Right lobe of liver (tissue), 6 donors: Measurements from ENCODE around the gene AGAP2. TPM values are rescaled to one million over a fixed set of nuclear protein-coding genes. Genes with fewer than 3 reads are reported as not detected.

Experiments
- ATAC-seq, 4 donors: fragments of 200-7000 bp; cut with Tn5 transposase; one replicate each; pipeline ENCODE4 v1.9.1; 2020; ENCODE audit warnings: mild to moderate bottlenecking in 4 of 4, moderate library complexity in 4 of 4
- DNase-seq, 3 donors: peaks; one replicate each; pipeline ENCODE4 v3.0.0-alpha.2; 2020
- H3K27ac ChIP-seq, 3 donors: fragments of 200-600 bp; one replicate each; pipeline ENCODE4 v1.8.0; 2022
- H3K27me3 ChIP-seq, 2 donors: fragments of 200-600 bp; one replicate each; pipeline ENCODE4 v1.8.0; 2022
- H3K36me3 ChIP-seq, 4 donors: fragments of 200-600 bp; sonication (generic) in 1 of 4; one replicate each; pipeline versions ENCODE4 v1.5.1 to v1.8.0; 2017 to 2022; ENCODE audit warnings: control low read depth in 1 of 4
- H3K4me1 ChIP-seq, 4 donors: fragments of 200-600 bp; sonication (generic) in 1 of 4; one replicate each; pipeline versions ENCODE4 v1.5.1 to v1.8.0; 2017 to 2022; ENCODE audit warnings: control low read depth in 1 of 4
- H3K4me3 ChIP-seq, 3 donors: fragments of 200-600 bp; one replicate each; pipeline ENCODE4 v1.8.0; 2022
- H3K9me3 ChIP-seq, 4 donors: fragments of 200-600 bp; sonication (generic) in 1 of 4; one replicate each; pipeline versions ENCODE4 v1.5.1 to v1.8.0; 2017 to 2022; ENCODE audit warnings: control low read depth in 1 of 4
- POLR2A ChIP-seq: fragments of 450-650 bp; IDR thresholded peaks from one replicate; pipeline ENCODE4 v1.6.1; 2017; ENCODE audit warnings: antibody characterized with exemption, mild to moderate bottlenecking
- WGBS: methylation state at CpG from one replicate; pipeline ENCODE4 v1.1.6; 2018; ENCODE audit warnings: low coverage, low lambda C conversion rate; ENCODE audit not compliant: insufficient coverage; ENCODE audit errors: missing lambda C conversion rate; 5-methylcytosine and 5-hydroxymethylcytosine counted together
- intact Hi-C, 2 donors: fragments of 100-400 bp; cut with DNase I; formaldehyde crosslinking; loops; one replicate each; pipeline versions ENCODE4 v1.11.2 to v1.14.1; 2022
- total RNA-seq, 6 experiments: library from RNA; depleted of rRNA in 2 of 6; stranded (reverse); fragments of >200 nt in 2 of 6; fragmentation: NEBNext Ultra II Directional in 3 of 6; extraction: Animal tissue kit (Norgen Biotek cat#: 25700) in 3 of 6; gene quantifications; one replicate each; pipeline versions ENCODE4 v1.1.0 to v1.2.4, GENCODE V29; 2016 to 2023
- TF ChIP-seq, protein P1 (sequence below), 4 donors: fragments of 200-600 bp in 3 of 4; fragments of 450-650 bp in 1 of 4; IDR thresholded peaks; one replicate each; pipeline versions ENCODE4 v1.5.1 to v1.8.0; 2016 to 2022; ENCODE audit warnings: antibody characterized with exemption in 4 of 4, mild to moderate bottlenecking in 2 of 4
- donor health status: DM: no; HTN: yes; CAD: no.
- donor health status: DM: no; HTN: no; CAD: no.
- donor health status: DM: no; HTN: no; CAD: no.
- donor health status: DM: no; HTN: yes; CAD: no.
- donor health status: DM: no; HTN: yes; CAD: no.

AGAP2 gene
- total RNA-seq, 6 experiments from 2014 or later: 0.26 to 0.87 (median 0.57) TPM

DNA sequence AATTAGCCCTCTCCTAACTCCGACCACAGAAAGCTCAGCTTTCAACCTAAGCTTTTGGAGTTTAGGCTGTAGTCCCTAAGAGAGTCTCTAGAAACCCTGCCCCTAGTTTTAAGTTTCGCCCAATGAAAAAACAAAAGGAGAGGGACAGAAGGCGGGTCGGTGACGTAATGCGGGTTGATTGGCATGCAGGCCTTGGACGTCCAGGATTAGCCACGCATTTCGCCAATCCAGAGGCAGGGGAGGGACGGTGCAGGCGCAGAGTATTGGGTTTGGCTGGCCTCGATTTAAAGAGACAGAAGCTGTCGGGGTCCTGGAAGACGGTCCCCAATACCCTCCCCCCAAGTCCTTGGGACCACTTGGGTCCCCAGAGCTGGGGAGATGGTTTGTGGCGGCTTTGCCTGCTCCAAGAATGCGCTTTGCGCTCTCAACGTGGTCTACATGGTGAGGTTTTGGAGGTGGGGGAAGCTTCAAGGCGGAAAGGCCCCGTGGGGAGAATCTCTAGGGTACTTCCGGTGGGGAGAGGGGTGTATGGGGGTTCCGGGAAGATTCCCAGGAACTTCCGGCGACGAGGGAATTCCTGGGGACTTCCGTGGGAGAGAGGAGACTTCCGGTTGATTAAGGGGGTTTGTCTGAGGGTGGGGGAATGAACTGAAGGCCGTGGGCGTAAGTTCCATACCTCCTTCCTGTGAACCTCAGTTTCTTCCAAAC is 6.4 kb upstream of the AGAP2 start, which contains the start of gene TSPAN31:
Gene TSPAN31 (plus strand): TSS at position 263 of the 708 bp plus-strand sequence. CDS start 116 bp downstream, at position 379.
- intact Hi-C loops: no loop called here
- Histone ChIP-seq H3K4me3 (peak within 1 kb of the TSS; percentile 73 to 82 (median 78)), H3K36me3 (peaks cover 0 to 25% (median 13%) of the 10 kb centered on the region in 4 donors), H3K4me1 (peaks cover 0 to 8% (median 0%) of the 10 kb centered on the region in 4 donors), H3K27me3 (no peaks in the 10 kb centered on the region), H3K27ac (peak within 1 kb of the TSS; percentile 76 to 94 (median 93)), H3K9me3 (no peaks in the 10 kb centered on the region)
- WGBS: under 1% methylated on average over 22 of the region's 29 CpGs
- peak; percentile 96 to 98 (median 97) for DNase-seq
- ATAC-seq: peak; percentile 91 to 96 (median 95)
- TF ChIP-seq, protein P1, sequence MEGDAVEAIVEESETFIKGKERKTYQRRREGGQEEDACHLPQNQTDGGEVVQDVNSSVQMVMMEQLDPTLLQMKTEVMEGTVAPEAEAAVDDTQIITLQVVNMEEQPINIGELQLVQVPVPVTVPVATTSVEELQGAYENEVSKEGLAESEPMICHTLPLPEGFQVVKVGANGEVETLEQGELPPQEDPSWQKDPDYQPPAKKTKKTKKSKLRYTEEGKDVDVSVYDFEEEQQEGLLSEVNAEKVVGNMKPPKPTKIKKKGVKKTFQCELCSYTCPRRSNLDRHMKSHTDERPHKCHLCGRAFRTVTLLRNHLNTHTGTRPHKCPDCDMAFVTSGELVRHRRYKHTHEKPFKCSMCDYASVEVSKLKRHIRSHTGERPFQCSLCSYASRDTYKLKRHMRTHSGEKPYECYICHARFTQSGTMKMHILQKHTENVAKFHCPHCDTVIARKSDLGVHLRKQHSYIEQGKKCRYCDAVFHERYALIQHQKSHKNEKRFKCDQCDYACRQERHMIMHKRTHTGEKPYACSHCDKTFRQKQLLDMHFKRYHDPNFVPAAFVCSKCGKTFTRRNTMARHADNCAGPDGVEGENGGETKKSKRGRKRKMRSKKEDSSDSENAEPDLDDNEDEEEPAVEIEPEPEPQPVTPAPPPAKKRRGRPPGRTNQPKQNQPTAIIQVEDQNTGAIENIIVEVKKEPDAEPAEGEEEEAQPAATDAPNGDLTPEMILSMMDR (IDR thresholded peaks at IDR 0.05): no peak
- peak; percentile 56 for TF ChIP-seq POLR2A

DNA sequence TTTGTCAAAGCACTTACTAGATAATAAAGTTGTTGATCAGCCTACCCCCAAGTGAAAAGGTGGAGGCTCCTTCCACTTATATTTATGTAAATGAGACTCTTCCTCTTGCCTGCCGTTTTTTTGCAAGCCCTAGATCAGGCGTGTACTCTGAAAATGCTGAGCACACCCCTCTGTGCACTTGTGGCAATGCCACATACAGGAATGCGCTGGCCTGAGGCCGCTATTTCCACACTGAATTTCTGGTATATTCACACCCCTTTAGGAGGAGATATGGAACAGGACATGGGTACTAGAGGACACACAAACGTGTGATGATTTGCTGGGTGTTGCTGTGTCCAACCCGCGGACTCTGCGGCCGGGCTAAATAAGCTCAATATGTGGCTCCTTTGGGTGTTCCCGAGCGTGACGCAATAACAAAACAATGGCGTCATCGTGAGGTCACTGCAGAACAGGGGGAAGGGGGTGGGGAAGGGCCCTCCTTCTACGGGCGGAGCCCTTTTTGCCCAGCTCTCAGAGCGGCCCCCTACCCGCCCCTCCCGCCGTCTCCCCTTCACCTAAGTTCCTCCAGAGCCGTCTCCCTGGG is 5.7 kb upstream of the AGAP2 start:
- peak overlapping the region; percentile 73 to 82 (median 78) for H3K4me3 ChIP-seq
- no peaks in the 10 kb centered on the region for H3K9me3 ChIP-seq
- DNase-seq: peak; percentile 62 to 75 (median 72)
- ATAC-seq: peak; percentile 57 to 67 (median 60)
- peaks cover 0 to 8% (median 0%) of the 10 kb centered on the region in 4 donors for H3K4me1 ChIP-seq
- 13% methylated on average over 18 of the region's 21 CpGs for WGBS
- H3K27me3 ChIP-seq: no peaks in the 10 kb centered on the region
- intact Hi-C loops: no loop called here
- H3K27ac ChIP-seq: peak overlapping the region; percentile 76 to 94 (median 93)
- H3K36me3 ChIP-seq: peaks cover 0 to 25% (median 13%) of the 10 kb centered on the region in 4 donors
- TF ChIP-seq POLR2A: no peak
- TF ChIP-seq, protein P1 (IDR thresholded peaks at IDR 0.05): no peak

DNA sequence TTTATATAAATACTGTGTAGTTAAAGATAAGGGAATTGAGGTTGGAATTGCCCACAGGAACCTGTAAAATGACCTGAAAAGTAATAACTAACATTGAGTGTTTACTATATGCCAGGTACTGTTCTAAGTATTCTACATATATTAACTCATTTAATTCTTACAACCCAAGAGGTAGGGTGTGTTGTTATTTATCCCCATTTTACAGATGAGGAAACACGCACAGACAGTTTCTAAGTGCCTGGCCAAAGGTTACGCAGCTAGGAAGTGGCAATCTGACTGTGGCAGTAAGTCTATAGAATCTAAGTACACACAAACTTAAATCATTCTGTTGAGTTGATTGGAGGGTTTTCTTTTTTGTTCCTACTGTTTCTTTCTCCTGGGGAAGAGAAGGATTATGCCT is 5.2 kb upstream of the AGAP2 start:
- H3K9me3 ChIP-seq: no peaks in the 10 kb centered on the region
- peaks cover 0 to 8% (median 0%) of the 10 kb centered on the region in 4 donors for H3K4me1 ChIP-seq
- H3K27ac ChIP-seq: no peak overlapping the region
- DNase-seq: no peak
- WGBS: 68% methylated on average over 2 of the region's 2 CpGs
- TF ChIP-seq POLR2A: no peak
- TF ChIP-seq, protein P1 (IDR thresholded peaks at IDR 0.05): no peak
- no peaks in the 10 kb centered on the region for H3K27me3 ChIP-seq
- intact Hi-C loops: no loop called here
- no peak for ATAC-seq
- H3K4me3 ChIP-seq: no peak overlapping the region
- peaks cover 0 to 22% (median 12%) of the 10 kb centered on the region in 4 donors for H3K36me3 ChIP-seq

DNA sequence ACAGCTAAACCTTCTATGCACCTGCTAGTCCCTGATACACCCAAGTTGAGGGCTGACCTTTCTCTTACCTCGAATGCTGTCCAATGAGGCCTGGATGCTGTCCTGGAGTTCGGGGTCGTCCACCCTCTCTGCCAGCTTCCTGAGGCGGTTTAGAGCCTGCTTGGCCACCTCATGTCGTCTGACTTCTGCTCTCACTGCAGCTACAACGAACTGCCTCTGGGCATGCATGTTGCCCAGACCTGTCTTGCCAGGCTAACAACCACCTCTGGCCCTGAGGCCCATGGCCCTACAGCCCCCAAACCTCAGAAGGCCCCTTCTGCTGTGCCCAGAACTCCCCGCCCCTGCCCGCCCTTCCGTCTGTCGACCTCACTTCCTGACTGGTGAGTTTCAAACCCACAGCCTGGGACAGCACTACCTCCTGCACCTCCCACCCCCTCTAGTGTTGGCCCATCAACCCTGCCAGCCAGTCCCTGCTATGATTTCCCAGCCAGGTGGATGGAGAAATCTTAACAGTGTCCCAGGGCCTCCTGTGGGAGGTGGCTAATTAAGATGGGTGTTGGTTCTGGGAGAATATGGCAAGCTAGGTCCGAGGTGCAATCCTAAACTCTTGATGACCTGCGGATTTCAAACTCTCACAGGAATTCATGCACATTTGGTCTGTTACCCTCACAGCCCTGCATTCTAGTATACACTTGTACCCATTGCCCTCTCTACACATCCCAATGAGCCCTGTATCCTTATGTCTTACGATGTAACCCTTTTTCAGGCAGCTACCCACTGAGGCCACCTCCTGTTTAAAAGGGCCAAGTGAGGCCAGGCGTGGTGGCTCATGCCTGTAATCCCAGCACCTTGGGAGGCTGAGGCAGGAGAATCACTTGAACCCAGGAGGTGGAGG is 3.5 kb upstream of the AGAP2 start:
- DNase-seq (peak in 1 of 3 donors; percentile 63), ATAC-seq (no peak)
- H3K4me3 ChIP-seq: peak overlapping the region in 1 of 3 donors; percentile 13
- peak overlapping the region in 1 of 3 donors; percentile 22 for H3K27ac ChIP-seq
- H3K27me3 ChIP-seq: peaks cover 0 to 13% of the 10 kb centered on the region in 2 donors
- TF ChIP-seq, protein P1 (IDR thresholded peaks at IDR 0.05): peak in 2 of 4 donors; percentile 11 to 13
- TF ChIP-seq POLR2A: no peak
- H3K9me3 ChIP-seq: no peaks in the 10 kb centered on the region
- 43% methylated on average over 9 of the region's 14 CpGs for WGBS
- H3K4me1 ChIP-seq: peaks cover 0 to 21% (median 5%) of the 10 kb centered on the region in 4 donors
- intact Hi-C loops: no loop called here
- peaks cover 0 to 7% (median 2%) of the 10 kb centered on the region in 4 donors for H3K36me3 ChIP-seq
